Suprapubic skin (tissue), 4 donors: Measurements from ENCODE around the gene ESRRG. TPM values are rescaled to one million over a fixed set of nuclear protein-coding genes. Genes with fewer than 3 reads are reported as not detected.

ENCODE experiments used
- DNase-seq, 2 donors: peaks; one replicate each; pipeline ENCODE4 v3.0.0-alpha.2; 2019; ENCODE audit warnings: low spot score in 2 of 2
- H3K27ac ChIP-seq: fragments of 200-600 bp; sonication (generic); one replicate; pipeline ENCODE4 v1.5.1; 2019
- H3K27me3 ChIP-seq: fragments of 200-600 bp; sonication (generic); one replicate; pipeline ENCODE4 v1.5.1; 2019
- H3K36me3 ChIP-seq: fragments of 200-600 bp; sonication (generic); one replicate; pipeline ENCODE4 v1.5.1; 2019
- H3K4me1 ChIP-seq: fragments of 200-600 bp; sonication (generic); one replicate; pipeline ENCODE4 v1.5.1; 2019
- H3K4me3 ChIP-seq: fragments of 200-600 bp; sonication (generic); one replicate; pipeline ENCODE4 v1.5.1; 2019; ENCODE audit warnings: mild to moderate bottlenecking
- H3K9me3 ChIP-seq: fragments of 200-600 bp; sonication (generic); one replicate; pipeline ENCODE4 v1.5.1; 2019
- EP300 ChIP-seq: sonication (generic); formaldehyde crosslinking; IDR thresholded peaks from one replicate; pipeline ENCODE4 v1.6.1; 2017; ENCODE audit warnings: antibody characterized with exemption
- POLR2A ChIP-seq, 2 donors: fragments of 450-650 bp; IDR thresholded peaks; one replicate each; pipeline ENCODE4 v1.6.1; 2017; ENCODE audit warnings: antibody characterized with exemption in 2 of 2, mild to moderate bottlenecking in 2 of 2, moderate library complexity in 2 of 2
- POLR2AphosphoS5 ChIP-seq, 3 donors: sonication (generic); formaldehyde crosslinking; IDR thresholded peaks; one replicate each; pipeline ENCODE4 v1.6.1; 2017; ENCODE audit warnings: antibody characterized with exemption in 3 of 3
- WGBS: methylation state at CpG from one replicate; pipeline ENCODE4 v1.1.5; 2018; 5-methylcytosine and 5-hydroxymethylcytosine counted together
- total RNA-seq, 4 donors: library from RNA; depleted of rRNA; stranded (reverse); fragments of >200 nt; gene quantifications; one replicate each; pipeline ENCODE4 v1.1.0, GENCODE V29; 2016
- TF ChIP-seq, protein P1 (sequence below), 2 donors: fragments of 200-600 bp in 1 of 2; fragments of 450-650 bp in 1 of 2; sonication (generic) in 1 of 2; IDR thresholded peaks; one replicate each; pipeline ENCODE4 v1.5.1; 2016 to 2019; ENCODE audit warnings: antibody characterized with exemption in 2 of 2, mild to moderate bottlenecking in 1 of 2, moderate library complexity in 1 of 2

ESRRG gene
- total RNA-seq, 4 donors from 2014 or later = 2.8 to 10.1 (median 4.6) TPM

DNA sequence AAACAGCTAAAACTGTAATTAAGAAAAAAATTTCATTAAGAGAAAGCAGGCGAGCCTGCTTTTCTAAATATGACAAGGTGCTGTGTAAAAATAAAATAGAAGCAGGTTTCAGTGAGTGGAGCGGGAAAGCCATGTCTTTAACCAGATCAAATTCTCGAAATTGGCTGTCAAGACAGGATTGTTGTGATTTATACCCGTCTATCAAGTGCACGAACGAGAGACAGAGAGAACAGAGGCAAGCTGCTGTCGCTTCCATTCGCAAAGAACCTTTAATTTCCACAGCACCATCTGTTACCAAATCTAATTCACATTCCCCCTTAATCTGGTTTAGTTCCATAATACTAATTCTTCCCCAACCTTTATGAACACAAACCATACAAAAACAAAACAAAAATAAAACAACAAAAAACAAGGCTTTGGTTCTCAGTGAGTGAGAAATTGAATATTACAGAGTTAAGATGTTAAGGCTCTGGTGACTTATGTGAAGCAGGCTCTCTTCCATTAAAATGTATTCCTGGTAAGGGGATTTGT, 35.0 kb downstream of the ESRRG start:
- TF ChIP-seq EP300 = no peak
- TF ChIP-seq POLR2AphosphoS5 (IDR thresholded peaks at IDR 0.05) = no peak
- TF ChIP-seq, protein P1, sequence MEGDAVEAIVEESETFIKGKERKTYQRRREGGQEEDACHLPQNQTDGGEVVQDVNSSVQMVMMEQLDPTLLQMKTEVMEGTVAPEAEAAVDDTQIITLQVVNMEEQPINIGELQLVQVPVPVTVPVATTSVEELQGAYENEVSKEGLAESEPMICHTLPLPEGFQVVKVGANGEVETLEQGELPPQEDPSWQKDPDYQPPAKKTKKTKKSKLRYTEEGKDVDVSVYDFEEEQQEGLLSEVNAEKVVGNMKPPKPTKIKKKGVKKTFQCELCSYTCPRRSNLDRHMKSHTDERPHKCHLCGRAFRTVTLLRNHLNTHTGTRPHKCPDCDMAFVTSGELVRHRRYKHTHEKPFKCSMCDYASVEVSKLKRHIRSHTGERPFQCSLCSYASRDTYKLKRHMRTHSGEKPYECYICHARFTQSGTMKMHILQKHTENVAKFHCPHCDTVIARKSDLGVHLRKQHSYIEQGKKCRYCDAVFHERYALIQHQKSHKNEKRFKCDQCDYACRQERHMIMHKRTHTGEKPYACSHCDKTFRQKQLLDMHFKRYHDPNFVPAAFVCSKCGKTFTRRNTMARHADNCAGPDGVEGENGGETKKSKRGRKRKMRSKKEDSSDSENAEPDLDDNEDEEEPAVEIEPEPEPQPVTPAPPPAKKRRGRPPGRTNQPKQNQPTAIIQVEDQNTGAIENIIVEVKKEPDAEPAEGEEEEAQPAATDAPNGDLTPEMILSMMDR (IDR thresholded peaks at IDR 0.05) = no peak
- no peak for TF ChIP-seq POLR2A (IDR thresholded peaks at IDR 0.05)
- Histone ChIP-seq H3K27me3 (no peaks in the 10 kb centered on the region), H3K9me3 (no peaks in the 10 kb centered on the region), H3K4me1 (no peaks in the 10 kb centered on the region), H3K4me3 (no peak overlapping the region), H3K36me3 (no peaks in the 10 kb centered on the region), H3K27ac (no peak overlapping the region)
- WGBS = 73% methylated on average over 8 of the region's 8 CpGs
- no peak for DNase-seq

DNA sequence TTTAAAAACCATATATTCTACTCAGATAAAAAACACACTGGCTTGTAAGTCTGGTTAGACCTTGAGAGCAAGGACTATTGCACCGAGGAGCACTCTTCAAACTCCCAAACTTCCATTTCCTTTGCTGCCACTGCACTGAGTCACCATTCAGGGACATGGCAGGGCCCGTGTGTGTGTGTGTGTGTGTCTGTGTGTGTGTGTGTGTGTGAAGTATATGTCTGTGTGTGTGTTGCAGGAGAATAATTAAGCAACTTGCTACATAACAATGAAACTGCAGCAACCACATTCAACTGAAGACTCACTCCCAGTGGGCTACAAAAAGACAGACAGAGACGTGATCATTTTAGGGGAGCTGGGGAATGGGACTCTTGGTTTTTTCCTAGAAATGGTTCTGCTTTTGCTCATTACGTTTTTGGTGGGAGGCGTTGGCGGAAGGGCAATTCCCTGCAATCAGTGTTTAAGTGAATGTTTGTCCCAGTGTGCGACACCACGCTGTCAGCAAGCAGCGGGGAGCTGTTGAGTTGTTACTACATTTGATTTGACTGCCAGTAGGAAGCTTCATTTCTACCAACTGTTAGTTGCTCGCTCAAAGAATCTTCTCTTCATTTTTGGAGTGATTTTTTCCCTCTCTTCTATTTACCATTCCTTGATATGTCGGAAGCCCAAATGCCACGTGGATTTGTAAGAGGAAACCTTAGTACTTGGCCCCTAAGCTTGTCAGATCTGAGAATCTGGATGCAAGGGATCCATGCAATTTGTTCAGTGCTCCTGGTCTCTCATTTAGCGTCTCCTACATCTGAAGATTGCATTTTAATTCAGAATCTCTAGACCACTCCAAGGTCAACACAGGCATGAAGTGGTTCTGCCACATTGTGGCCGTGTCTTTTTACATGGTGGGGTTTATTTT, 36.1 kb downstream of the ESRRG start:
- Histone ChIP-seq H3K27ac (no peak overlapping the region), H3K9me3 (no peaks in the 10 kb centered on the region), H3K36me3 (no peaks in the 10 kb centered on the region), H3K4me3 (no peak overlapping the region), H3K27me3 (no peaks in the 10 kb centered on the region), H3K4me1 (no peaks in the 10 kb centered on the region)
- TF ChIP-seq POLR2AphosphoS5 (IDR thresholded peaks at IDR 0.05) (no peak), EP300 (no peak), POLR2A (IDR thresholded peaks at IDR 0.05) (no peak)
- TF ChIP-seq, protein P1 (IDR thresholded peaks at IDR 0.05) = no peak
- WGBS = 49% methylated on average over 14 of the region's 14 CpGs
- DNase-seq = no peak

DNA sequence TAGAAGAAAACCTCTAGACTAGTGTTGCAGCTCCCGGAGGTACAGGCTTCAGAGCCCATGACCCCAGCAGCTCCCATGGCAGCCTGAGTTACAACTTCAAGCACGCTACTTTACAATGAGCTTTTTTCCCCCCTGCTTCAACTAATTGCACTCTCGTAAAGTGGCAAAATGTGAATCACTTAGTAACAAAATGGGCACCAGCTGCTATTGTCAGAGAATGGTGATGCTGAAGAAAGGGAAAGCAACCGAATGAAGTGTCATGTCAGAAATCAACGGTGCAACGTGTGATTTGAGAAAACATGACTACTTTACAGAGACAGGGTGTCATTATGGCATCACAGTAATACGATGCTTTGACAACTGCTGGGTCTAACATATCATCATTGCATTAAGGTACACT, 40.5 kb downstream of the ESRRG start:
- no peak for DNase-seq
- H3K4me3 ChIP-seq = no peak overlapping the region
- no peak overlapping the region for H3K27ac ChIP-seq
- TF ChIP-seq POLR2AphosphoS5 (IDR thresholded peaks at IDR 0.05) (no peak), EP300 (no peak), POLR2A (IDR thresholded peaks at IDR 0.05) (no peak)
- TF ChIP-seq, protein P1 (IDR thresholded peaks at IDR 0.05) = no peak
- WGBS = 70% methylated on average over 7 of the region's 7 CpGs
- H3K27me3 ChIP-seq = no peaks in the 10 kb centered on the region
- no peaks in the 10 kb centered on the region for H3K36me3 ChIP-seq
- H3K4me1 ChIP-seq = no peaks in the 10 kb centered on the region
- no peaks in the 10 kb centered on the region for H3K9me3 ChIP-seq

DNA sequence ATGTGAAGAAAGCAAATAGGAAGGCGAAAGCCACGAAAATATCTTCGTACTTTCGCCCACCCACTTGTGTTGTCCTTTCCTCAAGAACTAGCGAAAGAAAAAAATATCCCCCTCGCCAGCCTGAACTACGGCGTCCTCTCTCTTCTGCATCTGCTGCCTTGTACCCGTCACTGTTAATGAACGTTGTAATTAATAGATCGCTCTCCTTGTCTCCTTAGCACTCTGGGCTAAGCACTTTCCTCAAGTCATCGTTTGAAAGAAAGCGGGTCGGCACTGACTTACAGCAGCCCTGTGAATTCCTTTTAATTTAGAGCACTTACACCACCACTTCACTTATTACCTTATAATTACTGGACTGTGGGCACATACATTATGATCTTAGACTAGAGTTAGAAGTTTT, 44.1 kb downstream of the ESRRG start:
- Histone ChIP-seq H3K4me3 (no peak overlapping the region), H3K27ac (no peak overlapping the region), H3K9me3 (no peaks in the 10 kb centered on the region), H3K4me1 (no peaks in the 10 kb centered on the region), H3K27me3 (no peaks in the 10 kb centered on the region), H3K36me3 (no peaks in the 10 kb centered on the region)
- TF ChIP-seq POLR2AphosphoS5 (IDR thresholded peaks at IDR 0.05) (no peak), EP300 (no peak), POLR2A (IDR thresholded peaks at IDR 0.05) (no peak)
- TF ChIP-seq, protein P1 (IDR thresholded peaks at IDR 0.05) = no peak
- DNase-seq = no peak
- WGBS = 80% methylated on average over 14 of the region's 14 CpGs

DNA sequence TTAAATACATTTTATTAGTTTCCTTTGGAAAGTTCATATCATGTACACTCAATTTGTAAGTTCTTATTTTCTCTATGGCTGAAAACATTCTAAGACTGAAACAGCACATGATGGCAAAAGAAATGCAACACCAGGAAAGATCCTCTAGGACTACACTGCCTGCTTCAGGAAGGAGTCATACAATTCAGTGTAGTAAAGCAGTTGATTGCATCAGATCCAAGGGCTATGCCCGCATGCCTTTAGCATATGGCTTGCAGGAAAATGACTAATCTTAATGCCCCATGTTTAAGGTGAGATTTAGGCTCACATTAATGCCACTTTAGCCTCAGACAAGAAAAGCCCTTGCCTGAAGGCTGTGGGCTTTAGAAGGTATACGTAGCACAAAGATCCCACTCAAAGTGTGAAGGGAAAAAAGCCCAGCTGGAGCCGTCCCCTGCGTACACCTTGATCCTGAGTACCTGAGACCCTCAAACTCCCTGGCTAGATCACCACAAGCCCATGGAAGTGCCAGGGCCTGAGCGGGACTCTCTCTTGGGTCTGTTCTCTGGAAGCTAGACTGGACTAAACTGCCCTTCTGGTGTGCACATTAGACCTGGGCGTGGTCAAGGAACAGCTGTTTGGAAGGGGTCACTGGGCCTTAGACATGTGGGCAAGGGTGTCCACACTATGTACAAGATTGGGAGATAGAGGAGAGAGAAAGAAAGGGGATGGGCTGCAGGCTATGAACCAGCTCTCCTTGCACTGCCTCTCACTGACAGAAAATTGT, 52.9 kb downstream of the ESRRG start:
- Histone ChIP-seq H3K4me3 (no peak overlapping the region), H3K27me3 (no peaks in the 10 kb centered on the region), H3K9me3 (no peaks in the 10 kb centered on the region), H3K4me1 (no peaks in the 10 kb centered on the region), H3K36me3 (no peaks in the 10 kb centered on the region), H3K27ac (no peak overlapping the region)
- DNase-seq = no peak
- TF ChIP-seq POLR2AphosphoS5 (IDR thresholded peaks at IDR 0.05) (no peak), EP300 (no peak), POLR2A (IDR thresholded peaks at IDR 0.05) (no peak)
- TF ChIP-seq, protein P1 (IDR thresholded peaks at IDR 0.05) = no peak
- WGBS = 93% methylated on average over 6 of the region's 6 CpGs
